NCI-H524 (cell line): ENCODE results near the gene CPT1B.
"Not testable (repeated sequence)": the region's sequence is repeated elsewhere in the genome, so short reads cannot be mapped to it uniquely, and the experiment has no call there.

ENCODE experiments used
- DNase-seq, 2 experiments: peaks; one replicate each; lab custom pipeline; 2025; lab: John Stamatoyannopoulos, UW

CPT1B gene

GRCh38 chr22:50545522-50546325 lies 32.5 kb downstream of the CPT1B start, which contains the start of gene KLHDC7B:
Gene KLHDC7B (plus strand): TSS chr22:50545899. CDS start chr22:50546244, 345 bp downstream.
- peak in 1 of 2 experiments; percentile 31 for DNase-seq

- no peak for DNase-seq
These were observed 33.4 kb downstream of the CPT1B start for GRCh38 chr22:50544746-50545253.

- DNase-seq: peak; percentile 36 to 80
These were observed 34.0 kb downstream of the CPT1B start for GRCh38 chr22:50544078-50544745.

- no peak for DNase-seq
These were observed 35.8 kb downstream of the CPT1B start for GRCh38 chr22:50542416-50542927.

- not testable (repeated sequence) for DNase-seq
These were observed 36.6 kb downstream of the CPT1B start for GRCh38 chr22:50541667-50542026.

GRCh38 chr22:50540381-50540780 lies 37.8 kb downstream of the CPT1B start:
- no peak for DNase-seq

- no peak for DNase-seq
These were observed 40.5 kb downstream of the CPT1B start for GRCh38 chr22:50537765-50538164.

- DNase-seq: no peak
These were observed 42.0 kb downstream of the CPT1B start for GRCh38 chr22:50536226-50536625.

- no peak for DNase-seq
These were observed 43.1 kb downstream of the CPT1B start for GRCh38 chr22:50535113-50535512.

GRCh38 chr22:50533856-50534711 lies 44.1 kb downstream of the CPT1B start:
- not testable (repeated sequence) for DNase-seq

GRCh38 chr22:50532824-50533796 lies 45.1 kb downstream of the CPT1B start:
- DNase-seq: no peak

GRCh38 chr22:50531962-50532674 lies 46.1 kb downstream of the CPT1B start:
- DNase-seq: peak in 1 of 2 experiments; percentile 29

- DNase-seq: peak in 1 of 2 experiments; percentile 49
These were observed 46.7 kb downstream of the CPT1B start for GRCh38 chr22:50531546-50531961.

GRCh38 chr22:50530877-50531545 lies 47.2 kb downstream of the CPT1B start:
- peak; percentile 32 to 58 for DNase-seq

GRCh38 chr22:50530580-50530876 lies 47.7 kb downstream of the CPT1B start:
- DNase-seq: no peak

GRCh38 chr22:50529897-50530579 lies 48.2 kb downstream of the CPT1B start, which contains the start of gene TYMP:
Gene TYMP (minus strand): TSS chr22:50530012. CDS start chr22:50529709, 303 bp downstream.
- no peak for DNase-seq

GRCh38 chr22:50529416-50529896 lies 48.8 kb downstream of the CPT1B start:
- DNase-seq: no peak

GRCh38 chr22:50528682-50529415 lies 49.4 kb downstream of the CPT1B start:
- no peak for DNase-seq
